HG03571 (cell line): ENCODE data around the gene RAB17.
"Not testable (repeated sequence)": the region's sequence is repeated elsewhere in the genome, so short reads cannot be mapped to it uniquely, and the experiment has no call there.

Source experiments
- ATAC-seq: cut with Tn5 transposase; IDR thresholded peaks from one replicate; pipeline ENCODE4 v1.9.1; 2021; ENCODE audit not compliant: unreplicated experiment

RAB17 gene

GRCh38 chr2:237625216-237625705 is 34.7 kb upstream of the RAB17 start:
- ATAC-seq = no peak

- ATAC-seq = no peak
Observed at GRCh38 chr2:237624565-237624964, 34.0 kb upstream of the RAB17 start.

- no peak for ATAC-seq
Observed at GRCh38 chr2:237623428-237624403, 33.2 kb upstream of the RAB17 start.

DNA sequence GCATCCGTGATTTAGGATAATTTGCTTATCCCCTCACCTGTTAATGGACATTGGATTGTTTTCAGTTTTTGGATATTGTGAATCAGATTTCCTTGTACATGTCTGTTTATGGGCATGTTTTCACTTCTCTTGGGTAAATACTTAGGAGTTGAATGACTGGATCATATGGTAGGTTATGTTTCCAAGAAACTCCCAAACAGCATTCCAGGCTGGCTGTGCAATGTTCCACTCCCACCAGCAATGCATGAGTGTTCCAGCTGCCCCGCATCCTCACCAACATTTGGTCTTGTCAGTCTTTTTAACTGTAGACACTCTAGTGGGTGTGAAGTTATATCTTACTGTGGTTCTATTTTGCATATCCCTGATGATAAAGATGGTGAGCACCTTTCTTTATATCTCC is 27.9 kb upstream of the RAB17 start:
- ATAC-seq = no peak

DNA sequence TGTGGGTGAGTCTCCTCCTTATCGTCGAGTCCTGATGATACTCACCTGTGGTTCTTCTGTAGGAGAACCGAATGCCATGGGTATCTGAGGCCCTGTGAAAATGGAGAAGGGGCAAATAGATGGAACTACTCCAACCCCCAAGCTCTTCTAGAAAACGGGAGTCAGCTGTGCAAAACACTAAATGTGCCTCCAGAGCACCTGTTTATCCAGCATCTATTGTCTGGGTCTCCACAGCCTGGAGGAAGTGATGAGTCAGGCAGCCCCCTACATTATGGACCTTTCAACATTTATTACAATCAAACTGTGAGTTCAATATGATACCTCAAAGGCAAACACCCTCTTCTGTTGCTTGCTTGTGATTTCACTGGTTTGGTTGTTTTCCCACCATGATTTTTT is 27.1 kb upstream of the RAB17 start:
- ATAC-seq = no peak

- no peak for ATAC-seq
Observed at GRCh38 chr2:237616734-237617586, 26.4 kb upstream of the RAB17 start.

DNA sequence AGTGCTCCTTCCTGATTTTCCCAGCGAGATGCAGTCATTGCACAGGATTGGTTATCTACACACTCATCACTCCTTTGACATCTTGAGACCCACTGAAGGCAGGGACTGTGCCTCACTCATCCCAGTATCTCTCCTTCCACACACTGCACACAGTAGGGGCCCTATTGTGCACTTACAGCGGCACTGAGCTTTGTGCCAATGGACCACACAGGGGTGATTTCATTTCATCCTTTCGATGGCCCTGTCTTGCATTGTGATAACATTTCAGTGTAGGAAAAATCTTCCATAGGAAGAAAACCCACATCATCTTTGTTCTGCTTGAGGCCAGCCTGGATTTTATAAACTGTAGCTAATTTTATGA is 25.8 kb upstream of the RAB17 start:
- no peak for ATAC-seq

DNA sequence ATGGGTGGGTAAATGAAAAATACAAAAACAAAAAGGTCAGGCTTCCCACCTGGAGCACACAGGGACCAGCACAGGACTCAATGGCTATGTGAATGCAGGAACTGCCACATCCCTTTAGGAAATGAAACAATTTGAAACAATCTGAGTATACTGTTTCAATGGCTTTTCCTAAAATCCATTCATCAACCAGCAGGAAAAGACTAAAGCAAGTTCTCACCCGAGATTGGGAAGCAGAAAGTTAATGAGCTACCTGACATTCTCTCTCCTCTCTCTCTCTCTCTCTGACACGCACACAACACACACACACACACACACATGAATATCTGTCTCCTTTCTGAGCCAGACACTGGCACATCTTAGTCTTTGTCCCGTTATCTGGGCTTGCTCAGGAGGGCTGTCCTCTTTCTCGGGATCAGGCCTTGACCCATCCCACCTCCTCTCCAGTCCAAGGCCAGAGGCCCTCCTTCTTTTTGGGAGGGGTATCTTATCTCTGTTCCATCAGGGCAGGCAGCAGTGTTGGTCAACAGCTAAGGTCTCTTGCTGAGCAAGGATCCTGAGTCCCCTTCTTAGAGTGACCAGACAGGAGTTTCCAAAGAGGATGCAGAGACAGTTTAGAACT is 25.2 kb upstream of the RAB17 start:
- no peak for ATAC-seq

GRCh38 chr2:237614151-237614720 is 23.7 kb upstream of the RAB17 start:
- no peak for ATAC-seq

DNA sequence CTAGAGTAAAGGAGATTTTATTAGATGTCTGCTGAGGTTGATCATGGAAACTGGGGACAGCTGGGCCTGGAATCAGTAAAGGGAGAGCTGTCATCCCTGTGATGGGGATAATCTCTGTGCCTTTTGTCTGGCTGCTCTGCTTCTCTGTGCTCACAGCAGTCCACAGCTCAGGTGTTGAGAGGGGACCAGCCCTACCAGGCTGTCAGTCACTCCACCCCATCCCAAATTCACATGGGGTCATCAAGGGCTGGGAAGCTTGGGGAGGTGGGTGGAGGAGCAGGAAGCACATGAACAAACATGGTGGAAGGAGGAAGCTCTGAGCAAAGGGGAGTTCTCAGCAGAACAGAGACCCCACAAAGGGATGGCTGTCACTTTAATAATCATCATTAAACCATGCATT is 23.1 kb upstream of the RAB17 start:
- ATAC-seq = no peak

DNA sequence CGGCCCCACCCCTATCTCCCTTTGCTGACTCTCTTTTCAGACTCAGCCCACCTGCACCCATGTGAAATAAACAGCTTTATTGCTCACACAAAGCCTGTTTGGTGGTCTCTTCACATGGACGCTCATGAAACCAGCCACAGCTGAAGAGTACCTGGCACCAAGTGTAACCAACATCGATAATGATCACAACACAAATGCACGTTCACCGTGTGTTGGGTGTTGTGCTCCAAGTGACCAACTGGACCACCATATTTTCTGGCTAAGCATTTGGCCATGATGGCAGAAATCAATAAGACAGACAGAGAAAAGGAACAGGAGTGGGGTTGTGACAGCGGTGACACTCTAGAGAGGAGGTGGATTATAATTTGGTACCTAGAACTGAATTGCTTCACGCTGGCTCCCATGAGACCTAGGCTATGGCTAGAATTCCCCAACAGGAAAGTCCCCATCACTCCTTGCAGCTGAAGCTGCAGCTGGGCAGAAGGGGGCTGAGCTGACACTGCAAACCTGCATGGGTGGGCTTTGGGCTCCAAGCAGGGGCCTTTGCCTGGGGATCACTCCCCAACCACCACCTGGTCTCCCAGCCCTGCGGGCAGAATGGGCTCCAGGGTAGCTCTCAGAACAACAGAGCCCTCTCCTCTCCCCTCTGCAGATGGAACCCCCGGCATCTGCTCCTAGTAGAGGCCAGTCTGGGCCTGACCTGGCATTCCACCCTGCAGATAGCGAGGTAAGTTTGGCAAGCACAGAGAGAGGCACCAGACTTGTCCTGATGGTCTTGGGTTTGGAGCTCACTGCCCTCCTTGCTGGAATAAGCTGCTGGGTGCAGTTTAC is 22.2 kb upstream of the RAB17 start:
- ATAC-seq = no peak

DNA sequence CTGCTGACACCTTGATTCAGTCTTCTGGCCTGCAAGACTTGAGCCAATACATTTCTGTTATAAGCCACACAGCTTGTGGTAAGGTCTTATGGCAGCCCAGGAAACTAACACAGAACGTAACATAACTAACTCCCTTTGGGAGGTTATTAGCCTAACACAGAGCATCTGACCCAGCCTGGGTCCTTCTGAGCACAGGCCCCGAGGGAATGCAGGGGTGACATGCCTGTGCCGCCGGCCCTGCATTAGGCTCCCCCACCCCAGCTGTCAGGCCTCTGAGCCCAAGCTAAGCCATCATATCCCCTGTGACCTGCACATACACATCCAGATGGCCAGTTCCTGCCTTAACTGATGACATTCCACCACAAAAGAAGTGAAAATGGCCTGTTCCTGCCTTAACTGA is 16.0 kb upstream of the RAB17 start:
- ATAC-seq = not testable (repeated sequence)

DNA sequence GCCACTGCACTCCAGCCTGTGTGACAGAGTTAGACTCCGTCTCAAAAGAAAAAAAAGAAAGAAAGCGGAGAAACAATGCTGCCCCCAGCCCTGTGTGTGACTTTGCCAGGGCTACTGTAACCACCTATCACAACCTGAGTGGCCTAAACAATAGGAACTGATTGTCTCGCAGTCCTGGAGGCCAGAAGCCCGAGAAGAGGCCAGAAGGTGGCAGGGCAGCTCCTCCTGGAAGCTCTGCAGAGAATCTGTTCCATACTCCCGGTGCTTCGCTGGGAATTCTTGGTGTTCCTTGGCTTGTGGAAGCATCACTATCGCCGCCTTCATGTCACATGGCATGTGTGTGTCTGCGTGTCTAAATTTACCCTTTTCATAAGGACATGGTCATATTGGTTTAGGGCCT is 14.4 kb upstream of the RAB17 start:
- ATAC-seq = no peak

- no peak for ATAC-seq
Observed at GRCh38 chr2:237604391-237604790, 13.9 kb upstream of the RAB17 start.

- ATAC-seq = no peak
Observed at GRCh38 chr2:237603718-237604362, 13.3 kb upstream of the RAB17 start.

- no peak for ATAC-seq
Observed at GRCh38 chr2:237603049-237603717, 12.6 kb upstream of the RAB17 start.

- no peak for ATAC-seq
Observed at GRCh38 chr2:237602409-237602808, 11.9 kb upstream of the RAB17 start.

DNA sequence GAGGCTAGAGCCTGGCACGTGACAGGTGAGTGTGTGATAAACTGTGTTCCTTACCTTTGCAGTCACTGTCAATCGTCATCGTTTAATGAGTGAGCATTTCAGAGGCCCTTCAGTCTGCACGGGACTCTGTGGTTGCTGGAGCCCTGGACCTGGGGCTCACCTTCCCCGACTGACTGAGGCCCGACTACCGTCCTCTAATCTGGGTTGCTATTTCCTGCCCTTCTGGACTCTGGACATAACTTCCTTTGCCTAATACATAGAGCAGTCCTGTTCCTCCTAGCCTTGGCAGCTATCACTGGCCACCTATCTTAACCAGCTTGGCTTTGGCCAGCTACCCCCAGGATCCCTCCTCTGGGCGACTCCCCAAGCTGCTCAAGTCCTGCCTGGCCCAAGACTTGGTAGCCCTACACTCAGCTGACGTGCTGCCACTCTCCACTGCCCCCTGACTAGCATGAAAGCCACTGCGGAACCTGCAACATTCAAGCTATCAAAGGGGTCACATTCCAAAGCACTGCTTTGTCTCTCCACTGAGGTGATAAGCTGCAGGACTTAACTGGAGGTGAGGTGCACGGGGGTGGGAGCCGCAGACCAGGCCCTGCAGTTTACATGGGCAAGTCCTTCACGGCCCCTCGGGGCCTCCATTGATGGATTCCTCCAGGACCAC is 11.1 kb upstream of the RAB17 start:
- ATAC-seq = no peak
